ENCODE results near the gene FZD2. TPM values are rescaled to one million over a fixed set of nuclear protein-coding genes. Genes with fewer than 3 reads are reported as not detected.

The FZD2 gene
- total RNA-seq, 4 donors from 2014 or later: 0.26 to 22.8 (median 9.0) TPM

- no peak for TF ChIP-seq POLR2A (IDR thresholded peaks at IDR 0.05)
- no peak for TF ChIP-seq CTCF (IDR thresholded peaks at IDR 0.05)
- intact Hi-C loops (cut with DNase I; ENCODE audit: low total_unique reads): no loop called here
Observed at GRCh38 chr17:44575403-44575802, 18.1 kb downstream of the FZD2 start.

GRCh38 chr17:44578947-44579346, 21.7 kb downstream of the FZD2 start:
- no peaks in the 10 kb centered on the region for H3K4me1 ChIP-seq
- no peak overlapping the region for H3K27ac ChIP-seq
- no peaks in the 10 kb centered on the region for H3K9me3 ChIP-seq
- no peaks in the 10 kb centered on the region for H3K27me3 ChIP-seq
- no peak for DNase-seq
- intact Hi-C loops (cut with DNase I; ENCODE audit: low total_unique reads): no loop called here
- no peak for TF ChIP-seq CTCF (IDR thresholded peaks at IDR 0.05)
- TF ChIP-seq POLR2A (IDR thresholded peaks at IDR 0.05): no peak
- H3K36me3 ChIP-seq: no peaks in the 10 kb centered on the region
- no peak overlapping the region for H3K4me3 ChIP-seq

More at GRCh38 chr17:44575403-44575802, 18.1 kb downstream of the FZD2 start:
- Histone ChIP-seq H3K27ac (no peak overlapping the region), H3K36me3 (no peaks in the 10 kb centered on the region), H3K4me1 (no peaks in the 10 kb centered on the region), H3K27me3 (no peaks in the 10 kb centered on the region), H3K9me3 (no peaks in the 10 kb centered on the region), H3K4me3 (no peak overlapping the region)
- DNase-seq: no peak

GRCh38 chr17:44581868-44582267, 24.6 kb downstream of the FZD2 start:
- Histone ChIP-seq H3K4me3 (no peak overlapping the region), H3K27me3 (no peaks in the 10 kb centered on the region), H3K36me3 (no peaks in the 10 kb centered on the region), H3K27ac (no peak overlapping the region), H3K4me1 (no peaks in the 10 kb centered on the region), H3K9me3 (no peaks in the 10 kb centered on the region)
- intact Hi-C loops (cut with DNase I; ENCODE audit: low total_unique reads): no loop called here
- TF ChIP-seq CTCF (IDR thresholded peaks at IDR 0.05): no peak
- no peak for TF ChIP-seq POLR2A (IDR thresholded peaks at IDR 0.05)
- DNase-seq: no peak

- no peak overlapping the region for H3K27ac ChIP-seq
- H3K4me1 ChIP-seq: no peaks in the 10 kb centered on the region
- no peak overlapping the region for H3K4me3 ChIP-seq
- H3K27me3 ChIP-seq: no peaks in the 10 kb centered on the region
- DNase-seq: no peak
- no peaks in the 10 kb centered on the region for H3K9me3 ChIP-seq
- H3K36me3 ChIP-seq: no peaks in the 10 kb centered on the region
- no peak for TF ChIP-seq CTCF (IDR thresholded peaks at IDR 0.05)
- TF ChIP-seq POLR2A (IDR thresholded peaks at IDR 0.05): no peak
- intact Hi-C loops (cut with DNase I; ENCODE audit: low total_unique reads): no loop called here
Observed at GRCh38 chr17:44584443-44584842, 27.2 kb downstream of the FZD2 start.

GRCh38 chr17:44585315-44585714, 28.0 kb downstream of the FZD2 start:
- intact Hi-C loops (cut with DNase I; ENCODE audit: low total_unique reads): no loop called here
- no peak overlapping the region for H3K27ac ChIP-seq
- no peak for DNase-seq

More at GRCh38 chr17:44585315-44585714, 28.0 kb downstream of the FZD2 start:
- no peak for TF ChIP-seq POLR2A (IDR thresholded peaks at IDR 0.05)
- TF ChIP-seq CTCF (IDR thresholded peaks at IDR 0.05): no peak
- H3K9me3 ChIP-seq: no peaks in the 10 kb centered on the region
- no peaks in the 10 kb centered on the region for H3K27me3 ChIP-seq
- no peak overlapping the region for H3K4me3 ChIP-seq
- H3K4me1 ChIP-seq: no peaks in the 10 kb centered on the region
- no peaks in the 10 kb centered on the region for H3K36me3 ChIP-seq
